Fibroblast of lung (primary cell): Measurements from ENCODE around the gene NCOA1.

Experiments
- EZH2 ChIP-seq: IDR thresholded peaks from 2 replicates; pipeline ENCODE4 v1.5.1; 2012; ENCODE audit warnings: low read length, control low read depth, mild to moderate bottlenecking; ENCODE audit errors: missing control alignments
- TF ChIP-seq, protein P1 (sequence below), 2 donors: IDR thresholded peaks in 1 of 2; conservative IDR thresholded peaks in 1 of 2; 1 replicate in 1 of 2; 2 replicates in 1 of 2; pipeline ENCODE4 v1.5.1; 2011 to 2012; ENCODE audit warnings: low read length in 2 of 2, control low read depth in 1 of 2, inconsistent platforms in 1 of 2, low read depth in 1 of 2, mild to moderate bottlenecking in 1 of 2

DNA sequence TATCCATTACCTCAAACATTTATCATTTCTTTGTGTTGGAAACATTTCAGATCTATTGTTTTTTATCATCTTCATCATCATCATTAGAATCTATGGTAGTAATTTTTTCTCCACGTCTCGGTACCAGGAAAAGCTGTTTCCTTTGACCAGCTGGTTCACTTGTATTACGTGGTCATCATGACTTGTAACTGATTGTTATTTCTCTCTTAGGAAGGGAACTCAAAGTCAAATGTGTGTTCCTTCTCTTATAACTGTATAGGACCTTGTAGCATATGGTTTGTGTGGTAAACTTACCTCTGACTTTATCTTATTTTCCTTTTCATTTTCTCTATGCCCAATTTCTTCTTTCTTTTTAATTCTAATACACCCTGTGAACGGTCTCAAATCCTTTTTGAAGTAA, 16.5 kb downstream of the NCOA1 start:
- no peak for TF ChIP-seq EZH2
- TF ChIP-seq, protein P1, sequence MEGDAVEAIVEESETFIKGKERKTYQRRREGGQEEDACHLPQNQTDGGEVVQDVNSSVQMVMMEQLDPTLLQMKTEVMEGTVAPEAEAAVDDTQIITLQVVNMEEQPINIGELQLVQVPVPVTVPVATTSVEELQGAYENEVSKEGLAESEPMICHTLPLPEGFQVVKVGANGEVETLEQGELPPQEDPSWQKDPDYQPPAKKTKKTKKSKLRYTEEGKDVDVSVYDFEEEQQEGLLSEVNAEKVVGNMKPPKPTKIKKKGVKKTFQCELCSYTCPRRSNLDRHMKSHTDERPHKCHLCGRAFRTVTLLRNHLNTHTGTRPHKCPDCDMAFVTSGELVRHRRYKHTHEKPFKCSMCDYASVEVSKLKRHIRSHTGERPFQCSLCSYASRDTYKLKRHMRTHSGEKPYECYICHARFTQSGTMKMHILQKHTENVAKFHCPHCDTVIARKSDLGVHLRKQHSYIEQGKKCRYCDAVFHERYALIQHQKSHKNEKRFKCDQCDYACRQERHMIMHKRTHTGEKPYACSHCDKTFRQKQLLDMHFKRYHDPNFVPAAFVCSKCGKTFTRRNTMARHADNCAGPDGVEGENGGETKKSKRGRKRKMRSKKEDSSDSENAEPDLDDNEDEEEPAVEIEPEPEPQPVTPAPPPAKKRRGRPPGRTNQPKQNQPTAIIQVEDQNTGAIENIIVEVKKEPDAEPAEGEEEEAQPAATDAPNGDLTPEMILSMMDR (conservative IDR thresholded peaks at IDR 0.05 in 1 of 2, IDR thresholded peaks at IDR 0.05 in 1 of 2; ENCODE audit: low read depth in 1 of 2, low read length in 2 of 2), result no peak
